Activated naive CD4-positive, alpha-beta T cell treated with anti-CD3 and anti-CD28 coated beads, Interleukin-2, amount 50 U/mL, for 24 hours (primary cell): Measurements from ENCODE around the gene MAPT.
A peak's percentile ranks its signal among the peaks of the same experiment; 100 is the strongest.
"Not testable (repeated sequence)": the region's sequence is repeated elsewhere in the genome, so short reads cannot be mapped to it uniquely, and the experiment has no call there.

Experiments
- H3K27ac Mint-ChIP-seq: one replicate; pipeline ENCODE4 v1.8.0; 2021; ENCODE audit warnings: mild to moderate bottlenecking, mixed read lengths
- H3K27me3 Mint-ChIP-seq: one replicate; pipeline ENCODE4 v1.8.0; 2021; ENCODE audit warnings: mixed read lengths
- H3K36me3 Mint-ChIP-seq: one replicate; pipeline ENCODE4 v1.8.0; 2021; ENCODE audit warnings: mixed read lengths
- H3K4me1 Mint-ChIP-seq: one replicate; pipeline ENCODE4 v1.8.0; 2021; ENCODE audit warnings: mixed read lengths
- H3K4me3 Mint-ChIP-seq: one replicate; pipeline ENCODE4 v1.8.0; 2021; ENCODE audit warnings: mild to moderate bottlenecking, mixed read lengths
- H3K9me3 Mint-ChIP-seq: one replicate; pipeline ENCODE4 v1.8.0; 2021; ENCODE audit warnings: mixed read lengths

Gene MAPT

DNA sequence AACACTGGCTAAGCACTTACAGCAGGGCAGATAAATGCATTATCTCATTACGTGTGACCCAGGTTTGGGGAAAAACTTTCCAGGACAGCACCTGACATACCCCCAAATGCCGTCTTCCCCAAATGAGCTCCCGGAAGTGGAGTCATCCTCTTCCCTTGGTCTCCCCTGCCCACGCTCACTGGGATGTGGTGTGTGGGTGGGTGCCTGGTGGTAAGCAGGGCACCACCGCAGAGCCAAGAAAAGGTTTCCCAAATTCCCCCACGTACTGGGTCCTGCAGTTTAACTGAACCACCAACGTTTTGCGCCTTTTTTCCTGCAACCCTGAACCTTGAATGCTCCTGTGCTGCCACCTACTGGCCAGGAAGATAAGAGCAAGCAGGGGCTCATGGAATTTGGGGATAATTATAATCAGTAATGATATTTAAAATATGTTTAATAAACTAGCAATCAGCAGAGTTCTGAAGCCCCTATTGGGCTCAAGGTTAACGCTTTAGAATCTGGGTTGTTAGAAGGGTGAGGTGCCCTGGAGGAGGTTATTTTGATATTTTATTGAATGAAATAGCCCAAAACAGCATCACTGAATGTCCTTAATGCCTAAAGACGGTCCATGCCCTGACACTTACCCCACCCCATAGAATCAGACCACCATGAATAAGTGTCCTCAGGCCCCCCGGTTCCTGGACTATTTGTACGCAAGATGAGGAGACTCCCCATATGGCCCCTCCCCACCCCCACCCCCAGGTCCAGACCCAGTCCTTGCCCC, 41.6 kb upstream of the MAPT start:
- Mint-ChIP-seq H3K27ac (no peak overlapping the region), H3K9me3 (no peaks in the 10 kb centered on the region), H3K36me3 (peaks cover 1% of the 10 kb centered on the region), H3K4me3 (no peak overlapping the region), H3K27me3 (peaks cover 6% of the 10 kb centered on the region), H3K4me1 (peaks cover 4% of the 10 kb centered on the region)

DNA sequence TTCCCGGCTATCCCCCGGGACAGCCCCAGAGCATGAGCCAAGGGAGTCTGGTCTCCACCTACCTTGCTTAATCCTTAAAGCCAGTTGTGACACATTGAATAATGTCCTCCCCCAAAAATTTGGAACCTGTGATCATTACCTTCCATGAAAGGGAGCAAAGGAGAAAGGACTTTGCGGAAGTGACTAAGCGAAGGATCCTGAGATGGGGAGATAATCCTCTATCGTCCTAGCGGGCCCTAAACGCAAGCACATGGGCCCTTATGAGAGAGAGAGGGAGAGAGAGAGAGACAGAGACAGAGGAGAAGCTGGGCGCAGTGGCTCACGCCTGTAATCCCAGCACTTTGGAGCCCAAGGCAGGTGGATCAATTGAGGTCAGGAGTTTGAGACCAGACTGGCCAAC, 40.1 kb upstream of the MAPT start:
- no peak overlapping the region for H3K4me3 Mint-ChIP-seq
- H3K36me3 Mint-ChIP-seq: peaks cover 1% of the 10 kb centered on the region
- H3K27me3 Mint-ChIP-seq: peaks cover 10% of the 10 kb centered on the region
- H3K4me1 Mint-ChIP-seq: peaks cover 4% of the 10 kb centered on the region
- no peak overlapping the region for H3K27ac Mint-ChIP-seq
- no peaks in the 10 kb centered on the region for H3K9me3 Mint-ChIP-seq

DNA sequence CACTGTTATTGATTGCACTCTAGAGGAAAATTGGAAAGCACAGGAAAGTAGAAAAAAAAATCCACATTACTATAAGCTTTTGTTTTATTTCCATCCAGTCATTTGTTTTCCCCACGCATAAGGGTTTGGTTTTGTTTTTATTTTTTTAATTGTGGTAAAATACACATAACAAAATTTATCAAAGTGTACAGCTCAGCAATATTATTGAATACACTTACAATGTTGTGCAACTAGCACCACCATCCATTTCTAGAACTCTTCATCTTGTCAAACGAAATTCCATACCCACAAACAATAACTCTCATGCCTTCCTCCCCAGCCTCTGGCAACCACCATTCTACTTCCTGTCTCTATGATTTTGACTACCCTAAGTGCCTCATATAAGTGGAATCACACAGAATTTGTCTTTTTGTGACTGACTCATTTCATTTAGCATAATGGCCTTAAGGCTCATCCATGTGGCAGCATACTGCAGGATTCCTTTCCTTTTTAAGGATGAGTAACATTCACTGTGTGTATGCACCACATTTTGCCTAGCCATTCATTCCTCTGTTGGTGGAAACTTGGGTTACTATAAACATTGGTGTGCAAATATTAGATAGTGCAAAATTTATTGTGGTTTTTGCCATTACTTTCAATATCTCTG, 38.5 kb upstream of the MAPT start:
- peaks cover 10% of the 10 kb centered on the region for H3K27me3 Mint-ChIP-seq

DNA sequence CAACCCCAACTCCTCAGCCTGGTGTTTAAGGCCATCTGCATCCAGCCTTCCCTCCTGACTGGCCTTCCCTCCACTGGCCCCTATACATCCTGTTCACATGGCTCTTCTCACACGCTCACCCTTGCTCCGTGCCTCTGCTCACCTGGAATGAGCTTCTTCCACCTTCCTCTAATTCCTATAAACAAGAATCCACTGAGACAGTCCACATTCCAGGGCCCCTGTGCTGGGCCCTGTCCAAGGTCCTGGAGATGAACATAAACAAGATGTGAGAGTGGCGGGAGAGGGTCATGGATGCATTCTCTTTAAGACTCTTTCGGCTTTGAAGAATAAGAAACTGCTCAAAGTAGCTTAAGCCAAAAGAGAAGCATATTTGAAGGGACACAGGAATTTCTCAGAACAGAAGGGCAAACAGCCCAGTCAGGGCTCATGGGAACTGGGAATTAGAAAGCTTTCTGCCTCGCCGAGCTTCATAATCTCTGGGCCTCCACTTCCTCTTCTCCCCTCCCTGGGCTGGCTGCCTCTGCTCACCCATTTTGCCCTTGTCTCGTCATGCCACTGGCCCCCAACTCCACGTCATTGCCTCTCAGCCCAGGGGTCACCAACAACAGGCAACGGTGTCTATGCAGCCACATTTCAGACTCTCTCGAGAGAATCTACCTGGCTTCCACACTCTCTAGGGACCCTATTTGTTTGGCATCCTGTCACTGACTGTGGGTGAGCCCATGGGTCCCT, 36.2 kb upstream of the MAPT start:
- Mint-ChIP-seq H3K36me3 (peaks cover 1% of the 10 kb centered on the region), H3K9me3 (no peaks in the 10 kb centered on the region), H3K27me3 (peaks cover 8% of the 10 kb centered on the region), H3K4me1 (no peaks in the 10 kb centered on the region), H3K27ac (no peak overlapping the region), H3K4me3 (no peak overlapping the region)

More for the DNA sequence above, 38.5 kb upstream of the MAPT start:
- Mint-ChIP-seq H3K27ac (no peak overlapping the region), H3K4me3 (no peak overlapping the region), H3K9me3 (no peaks in the 10 kb centered on the region), H3K36me3 (peaks cover 1% of the 10 kb centered on the region), H3K4me1 (peaks cover 4% of the 10 kb centered on the region)

DNA sequence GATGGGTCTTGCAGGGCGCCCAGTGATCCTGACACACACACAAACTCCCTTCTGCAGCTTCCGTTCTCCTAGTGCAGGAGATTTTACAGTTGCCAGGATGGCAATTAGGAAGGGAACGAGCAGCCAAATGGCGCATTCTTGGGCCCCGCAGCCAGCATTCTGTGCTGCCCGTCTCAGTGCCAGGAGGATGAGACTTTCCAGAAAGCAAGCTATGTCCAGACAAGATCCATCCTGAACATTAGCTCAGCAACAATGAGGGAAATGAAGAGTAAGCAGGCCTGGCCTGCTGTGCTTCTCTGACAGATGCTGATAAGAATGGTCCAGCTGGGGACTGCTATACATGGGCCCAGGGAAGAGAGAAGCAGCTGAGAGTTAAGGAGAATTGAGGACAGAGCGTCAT, 33.2 kb upstream of the MAPT start:
- no peaks in the 10 kb centered on the region for H3K9me3 Mint-ChIP-seq
- peaks cover 6% of the 10 kb centered on the region for H3K27me3 Mint-ChIP-seq
- peaks cover 13% of the 10 kb centered on the region for H3K4me1 Mint-ChIP-seq
- H3K4me3 Mint-ChIP-seq: no peak overlapping the region
- no peak overlapping the region for H3K27ac Mint-ChIP-seq
- no peaks in the 10 kb centered on the region for H3K36me3 Mint-ChIP-seq

DNA sequence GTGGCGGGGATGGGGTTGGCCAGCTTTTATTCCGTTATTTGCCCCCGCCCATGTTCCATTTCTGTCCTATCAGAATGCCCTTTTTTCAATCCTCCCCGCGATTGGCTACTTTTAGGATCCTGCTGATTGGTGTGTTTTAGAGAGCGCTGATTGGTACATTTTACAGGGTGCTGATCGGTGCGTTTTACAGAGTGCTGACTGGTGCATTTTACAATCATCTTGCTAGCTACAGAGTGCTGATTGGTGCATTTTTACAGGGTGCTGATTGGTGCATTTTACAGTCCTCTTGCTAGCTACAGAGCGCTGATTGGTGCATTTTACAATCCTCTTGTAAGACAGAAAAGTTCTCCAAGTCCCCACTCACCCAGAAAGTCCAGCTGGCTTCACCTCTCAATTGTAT, 32.2 kb upstream of the MAPT start:
- H3K27ac Mint-ChIP-seq, H3K27me3 Mint-ChIP-seq, H3K36me3 Mint-ChIP-seq, H3K4me3 Mint-ChIP-seq, H3K9me3 Mint-ChIP-seq: not testable (repeated sequence)
- H3K4me1 Mint-ChIP-seq: peaks cover 13% of the 10 kb centered on the region

DNA sequence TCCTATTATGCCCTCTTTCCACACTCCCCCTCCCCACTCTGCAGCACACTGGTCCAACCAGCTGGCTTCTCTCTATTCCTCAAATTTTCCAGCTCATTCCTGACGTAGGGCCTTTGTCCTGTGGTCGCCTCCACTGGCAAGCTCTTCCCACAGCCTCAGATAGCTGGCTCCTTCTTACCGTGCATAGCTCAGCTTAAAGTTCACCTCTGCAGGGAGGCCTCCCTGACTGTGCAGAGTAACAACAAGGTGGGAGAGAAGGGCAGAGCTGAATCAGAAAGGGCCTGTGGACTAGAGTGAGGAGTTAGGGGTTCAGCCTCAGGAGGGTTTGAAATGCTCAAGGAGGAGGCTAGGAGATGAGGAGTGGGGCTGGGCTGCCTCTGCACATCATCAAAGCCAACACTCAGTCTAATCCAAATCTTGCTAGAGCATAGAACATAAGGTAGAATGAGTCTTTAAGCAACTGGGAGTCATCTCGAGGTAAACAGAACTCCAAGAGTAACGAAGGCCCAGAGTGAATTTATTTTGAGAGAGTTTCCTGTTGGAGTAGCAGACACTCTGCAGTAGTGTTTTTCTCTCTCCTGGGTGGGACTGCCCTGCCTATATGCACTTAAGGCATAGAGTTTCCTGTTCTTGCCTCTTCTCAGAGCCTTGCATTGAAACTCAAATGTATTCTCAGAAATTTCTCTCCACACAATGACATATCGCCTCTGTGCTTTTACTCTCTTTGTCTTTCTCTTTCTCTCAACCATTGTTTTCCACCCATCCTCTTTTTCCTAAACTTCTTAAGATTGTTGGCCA, 30.3 kb upstream of the MAPT start:
- H3K4me1 Mint-ChIP-seq: peaks cover 13% of the 10 kb centered on the region
- H3K27me3 Mint-ChIP-seq: no peaks in the 10 kb centered on the region
- H3K4me3 Mint-ChIP-seq: no peak overlapping the region
- peak overlapping the region; percentile 16 for H3K27ac Mint-ChIP-seq
- H3K36me3 Mint-ChIP-seq: no peaks in the 10 kb centered on the region
- no peaks in the 10 kb centered on the region for H3K9me3 Mint-ChIP-seq

DNA sequence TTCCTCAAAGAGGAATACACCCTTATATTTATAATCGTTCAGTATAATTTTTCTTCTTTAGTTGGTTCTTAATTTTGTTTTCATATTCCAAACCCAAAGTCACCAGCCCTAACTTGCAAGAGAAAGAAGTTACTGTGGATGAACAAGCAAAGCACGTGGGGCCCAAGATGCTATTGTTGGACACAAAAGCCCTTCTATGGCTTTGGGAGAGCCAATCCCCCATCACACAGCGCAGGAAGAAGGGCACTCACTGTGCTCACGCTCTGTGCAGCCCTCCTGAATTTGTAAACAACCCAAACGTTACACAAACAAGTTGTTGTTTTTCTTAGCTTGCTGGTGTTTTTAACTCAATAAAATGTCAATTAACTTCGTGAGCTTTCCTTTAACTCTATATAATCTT, 27.2 kb upstream of the MAPT start:
- Mint-ChIP-seq H3K4me3 (no peak overlapping the region), H3K9me3 (no peaks in the 10 kb centered on the region), H3K27ac (no peak overlapping the region), H3K4me1 (peaks cover 13% of the 10 kb centered on the region), H3K27me3 (no peaks in the 10 kb centered on the region), H3K36me3 (no peaks in the 10 kb centered on the region)

DNA sequence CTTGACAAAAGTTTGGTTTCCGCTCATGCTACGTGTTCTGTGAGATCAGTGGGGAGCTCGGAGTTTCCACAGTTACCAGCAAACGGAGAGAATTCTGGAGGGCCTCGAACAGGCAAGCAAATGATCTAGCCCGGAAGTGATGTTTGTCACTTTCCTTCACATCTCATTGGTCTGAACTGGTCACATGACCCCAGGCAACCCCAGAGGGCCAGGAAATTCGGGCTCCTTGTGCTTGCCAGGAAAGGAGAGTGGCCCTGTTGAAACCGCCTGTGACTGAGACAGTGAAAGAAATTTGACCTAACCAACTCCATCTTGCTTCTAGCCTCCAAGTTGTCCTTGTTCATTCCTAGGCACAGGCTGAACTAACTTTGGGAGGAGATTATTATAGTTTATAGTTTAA, 26.7 kb upstream of the MAPT start:
- Mint-ChIP-seq H3K27me3 (no peaks in the 10 kb centered on the region), H3K27ac (no peak overlapping the region), H3K36me3 (no peaks in the 10 kb centered on the region), H3K9me3 (no peaks in the 10 kb centered on the region), H3K4me1 (peaks cover 13% of the 10 kb centered on the region), H3K4me3 (no peak overlapping the region)

DNA sequence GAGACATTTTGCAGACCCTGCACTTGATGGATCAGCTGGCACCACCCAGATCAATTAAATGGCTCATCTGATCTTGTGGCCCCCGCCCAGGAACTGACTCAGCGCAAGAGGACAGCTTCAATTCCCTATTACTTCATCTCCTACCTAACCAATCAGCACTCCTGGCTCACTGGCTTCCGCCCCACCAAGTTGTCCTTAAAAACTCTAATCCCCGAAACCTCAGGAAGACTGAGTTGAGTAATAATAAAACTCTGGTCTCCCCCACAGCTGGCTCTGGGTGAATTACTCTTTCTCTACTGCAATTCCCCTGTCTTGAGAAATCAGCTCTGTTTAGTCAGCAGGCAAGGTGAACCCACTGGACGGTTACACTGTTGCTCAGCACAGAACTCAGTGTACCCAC, 26.1 kb upstream of the MAPT start:
- Mint-ChIP-seq H3K4me3 (no peak overlapping the region), H3K9me3 (no peaks in the 10 kb centered on the region), H3K4me1 (peaks cover 15% of the 10 kb centered on the region), H3K36me3 (no peaks in the 10 kb centered on the region), H3K27me3 (no peaks in the 10 kb centered on the region), H3K27ac (no peak overlapping the region)

DNA sequence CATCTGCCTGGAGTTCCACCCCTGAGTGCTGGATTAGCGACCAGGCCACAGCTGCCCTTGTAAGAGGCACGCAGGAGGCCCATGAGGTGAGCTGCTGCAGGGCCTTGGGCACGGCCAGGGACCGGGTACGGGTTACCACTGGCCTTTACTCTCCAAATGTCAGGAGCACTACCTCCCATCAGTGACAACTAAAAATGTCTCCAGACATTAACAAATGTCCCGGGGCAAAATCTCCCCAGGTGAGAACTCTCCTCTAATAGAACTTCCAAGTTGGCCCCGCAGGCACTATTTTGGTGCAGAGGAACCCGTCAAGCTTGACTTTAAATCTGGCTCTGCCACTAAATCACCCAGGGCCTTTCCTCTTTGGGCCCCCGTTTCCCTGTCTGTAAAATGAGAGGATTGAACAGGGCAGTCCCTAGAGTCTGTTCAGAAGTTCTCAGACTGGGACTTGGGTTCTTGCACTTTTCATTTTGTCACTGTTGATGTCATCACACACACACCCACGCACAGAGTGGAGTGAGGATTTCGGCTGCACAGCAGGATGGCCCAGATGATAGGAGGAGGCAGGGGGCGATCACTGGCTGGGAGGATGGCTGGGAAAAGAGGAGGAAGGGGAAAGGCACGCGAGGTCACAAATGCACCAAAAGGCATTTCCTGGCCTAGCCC, 24.5 kb upstream of the MAPT start:
- no peak overlapping the region for H3K4me3 Mint-ChIP-seq
- no peaks in the 10 kb centered on the region for H3K36me3 Mint-ChIP-seq
- peaks cover 12% of the 10 kb centered on the region for H3K4me1 Mint-ChIP-seq
- H3K27me3 Mint-ChIP-seq: no peaks in the 10 kb centered on the region
- H3K9me3 Mint-ChIP-seq: no peaks in the 10 kb centered on the region
- no peak overlapping the region for H3K27ac Mint-ChIP-seq

DNA sequence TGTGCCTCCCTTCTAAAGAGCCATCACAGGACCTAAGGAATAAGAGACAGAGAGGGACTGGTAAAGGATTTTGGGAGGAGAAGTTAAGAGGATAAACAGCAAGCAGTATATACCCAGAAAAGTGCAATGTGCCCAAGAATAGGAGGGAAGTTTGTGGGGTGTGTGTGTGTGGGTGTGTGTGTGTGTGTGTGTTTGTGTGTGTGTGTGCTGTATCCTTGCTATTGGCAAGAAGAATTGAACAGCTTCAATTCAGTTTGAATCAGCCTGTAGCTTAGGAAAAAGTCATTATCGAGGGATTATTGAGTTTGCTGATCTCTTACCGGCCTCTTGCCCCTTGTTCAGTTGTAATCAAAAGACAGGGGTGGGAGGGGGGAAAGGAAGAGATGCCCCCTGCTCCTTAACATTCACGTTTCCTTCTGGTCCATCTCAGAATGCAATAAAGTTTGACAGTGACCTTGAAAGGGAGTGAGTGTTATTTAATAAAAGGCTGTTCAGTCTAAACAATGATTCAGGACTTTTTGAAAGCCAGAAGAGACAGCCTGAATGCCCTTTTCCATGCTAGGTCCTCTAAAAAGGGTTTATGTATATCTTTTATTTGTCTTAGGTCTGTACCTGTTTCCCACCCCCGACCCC, 23.9 kb upstream of the MAPT start:
- no peak overlapping the region for H3K4me3 Mint-ChIP-seq
- no peaks in the 10 kb centered on the region for H3K27me3 Mint-ChIP-seq
- peaks cover 11% of the 10 kb centered on the region for H3K4me1 Mint-ChIP-seq
- no peak overlapping the region for H3K27ac Mint-ChIP-seq
- H3K36me3 Mint-ChIP-seq: no peaks in the 10 kb centered on the region
- no peaks in the 10 kb centered on the region for H3K9me3 Mint-ChIP-seq

DNA sequence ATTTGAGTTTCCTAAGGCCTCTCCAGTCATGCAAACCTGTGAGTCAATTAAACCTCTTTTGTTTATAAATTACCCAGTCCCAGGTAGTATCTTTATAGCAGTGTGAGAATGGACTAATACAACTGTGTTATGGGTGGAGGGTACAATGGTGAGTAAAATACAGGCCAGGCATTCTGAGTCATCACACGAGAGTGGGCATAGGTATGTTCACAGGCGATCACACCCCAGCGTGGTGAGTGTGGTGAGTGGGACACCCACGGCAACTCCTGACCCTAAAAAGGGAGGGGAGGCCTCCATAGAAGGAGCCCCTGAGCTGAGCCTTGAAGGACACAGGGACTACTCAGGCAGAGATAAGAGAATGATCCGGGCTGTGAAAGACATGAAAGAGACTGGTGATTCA, 22.6 kb upstream of the MAPT start:
- H3K27me3 Mint-ChIP-seq: no peaks in the 10 kb centered on the region
- H3K9me3 Mint-ChIP-seq: no peaks in the 10 kb centered on the region
- H3K4me1 Mint-ChIP-seq: peaks cover 11% of the 10 kb centered on the region
- H3K36me3 Mint-ChIP-seq: no peaks in the 10 kb centered on the region
- no peak overlapping the region for H3K4me3 Mint-ChIP-seq
- H3K27ac Mint-ChIP-seq: no peak overlapping the region

DNA sequence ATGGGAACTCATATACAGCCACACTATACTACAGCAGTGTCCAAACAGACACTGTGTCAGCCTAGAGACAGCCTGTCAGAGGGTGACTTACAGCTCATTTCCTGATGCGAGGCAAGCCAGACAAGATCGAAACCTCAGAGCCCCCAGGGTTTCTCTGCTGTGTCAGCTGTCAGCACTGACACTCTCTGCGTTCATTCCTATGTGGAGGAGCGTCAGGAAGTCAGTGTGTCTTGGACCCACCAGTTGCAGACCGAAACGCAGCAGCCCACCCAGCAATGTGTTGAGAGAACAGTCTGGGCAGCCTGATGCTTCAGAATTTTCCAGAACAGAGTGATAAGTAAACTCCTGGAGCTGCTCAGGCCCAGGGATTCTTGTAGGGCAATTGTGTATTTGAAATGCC, 20.6 kb upstream of the MAPT start:
- Mint-ChIP-seq H3K4me3 (peak overlapping the region; percentile 49), H3K27ac (peak overlapping the region; percentile 35), H3K9me3 (no peaks in the 10 kb centered on the region), H3K36me3 (no peaks in the 10 kb centered on the region), H3K4me1 (peaks cover 11% of the 10 kb centered on the region), H3K27me3 (no peaks in the 10 kb centered on the region)

DNA sequence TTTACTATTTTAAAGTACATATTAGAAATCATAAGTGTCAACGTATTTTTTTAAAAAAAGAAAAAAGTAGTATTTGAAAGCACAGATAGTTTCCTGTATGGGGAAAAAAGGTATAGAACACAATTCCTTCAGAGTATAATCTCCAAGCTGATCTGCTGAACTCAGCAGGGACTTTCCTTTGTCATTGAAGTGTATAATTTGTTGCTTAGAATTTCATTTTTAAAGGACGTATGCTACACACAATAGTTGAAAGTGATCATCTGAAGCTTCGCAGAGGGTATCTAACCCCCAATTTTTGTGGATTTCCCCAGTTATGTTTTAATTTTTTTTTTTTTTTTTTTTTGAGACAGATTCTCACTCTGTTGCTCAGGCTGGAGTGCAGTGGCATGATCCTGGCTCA, 20.2 kb upstream of the MAPT start:
- Mint-ChIP-seq H3K4me1 (peaks cover 11% of the 10 kb centered on the region), H3K27ac (no peak overlapping the region), H3K36me3 (no peaks in the 10 kb centered on the region), H3K27me3 (no peaks in the 10 kb centered on the region), H3K4me3 (no peak overlapping the region), H3K9me3 (no peaks in the 10 kb centered on the region)
